Stimulated activated effector memory CD8-positive, alpha-beta T cell treated with anti-CD3 and anti-CD28 coated beads, Interleukin-12 subunit alpha, Interleukin-12 subunit beta, amount 100 ng/mL, for 72 hours (primary cell): ENCODE data around the gene POLE2.
A peak's percentile ranks its signal among the peaks of the same experiment; 100 is the strongest.
"Not testable (repeated sequence)": the region's sequence is repeated elsewhere in the genome, so short reads cannot be mapped to it uniquely, and the experiment has no call there.

Experiments used
- ATAC-seq: fragments of 150-1000 bp; cut with Tn5 transposase; 2 replicates; pipeline ENCODE4 v1.10.0; 2021
- DNase-seq, 2 donors: peaks; one replicate each; pipeline ENCODE4 v3.0.0; 2021 to 2022; ENCODE audit warnings: low spot score in 2 of 2
- H3K27ac Mint-ChIP-seq: one replicate; pipeline ENCODE4 v1.8.0; 2022; ENCODE audit warnings: mild to moderate bottlenecking, mixed read lengths
- H3K36me3 Mint-ChIP-seq: one replicate; pipeline ENCODE4 v1.8.0; 2022; ENCODE audit warnings: mild to moderate bottlenecking, mixed read lengths
- H3K4me1 Mint-ChIP-seq: one replicate; pipeline ENCODE4 v1.8.0; 2022; ENCODE audit warnings: mixed read lengths
- H3K4me3 Mint-ChIP-seq: one replicate; pipeline ENCODE4 v1.8.0; 2022; ENCODE audit warnings: mild to moderate bottlenecking, mixed read lengths
- H3K9me3 Mint-ChIP-seq: one replicate; pipeline ENCODE4 v1.8.0; 2022; ENCODE audit warnings: mixed read lengths

Gene POLE2

GRCh38 chr14:49688701-49689030, 652 bp upstream of the POLE2 start:
- ATAC-seq (no peak), DNase-seq (no peak)
- H3K9me3 Mint-ChIP-seq: no peaks in the 10 kb centered on the region
- peak overlapping the region; percentile 85 for H3K4me3 Mint-ChIP-seq
- H3K36me3 Mint-ChIP-seq: peaks cover under 1% of the 10 kb centered on the region
- peak overlapping the region; percentile 88 for H3K27ac Mint-ChIP-seq
- peaks cover 34% of the 10 kb centered on the region for H3K4me1 Mint-ChIP-seq

- Mint-ChIP-seq H3K36me3 (peaks cover 23% of the 10 kb centered on the region), H3K4me3 (peak overlapping the region; percentile 85), H3K27ac (no peak overlapping the region), H3K4me1 (peaks cover 20% of the 10 kb centered on the region), H3K9me3 (no peaks in the 10 kb centered on the region)
- no peak for ATAC-seq
- DNase-seq: no peak
Observed at GRCh38 chr14:49686425-49686824, 1.6 kb downstream of the POLE2 start.

GRCh38 chr14:49679271-49679670, 8.7 kb downstream of the POLE2 start:
- Mint-ChIP-seq H3K9me3 (no peaks in the 10 kb centered on the region), H3K4me3 (no peak overlapping the region), H3K36me3 (peaks cover 64% of the 10 kb centered on the region), H3K4me1 (peaks cover 6% of the 10 kb centered on the region), H3K27ac (peak overlapping the region; percentile 40)
- peak; percentile 82 for ATAC-seq
- DNase-seq: no peak

- Mint-ChIP-seq H3K9me3 (no peaks in the 10 kb centered on the region), H3K4me3 (no peak overlapping the region), H3K36me3 (peaks cover 65% of the 10 kb centered on the region), H3K27ac (no peak overlapping the region), H3K4me1 (peaks cover 6% of the 10 kb centered on the region)
- ATAC-seq (no peak), DNase-seq (no peak)
Observed at GRCh38 chr14:49677643-49678042, 10.4 kb downstream of the POLE2 start.

- Mint-ChIP-seq H3K9me3 (no peaks in the 10 kb centered on the region), H3K27ac (no peak overlapping the region), H3K4me1 (no peaks in the 10 kb centered on the region), H3K4me3 (no peak overlapping the region), H3K36me3 (peaks cover 53% of the 10 kb centered on the region)
- ATAC-seq (no peak), DNase-seq (no peak)
Observed at GRCh38 chr14:49673586-49673985, 14.4 kb downstream of the POLE2 start.

DNA sequence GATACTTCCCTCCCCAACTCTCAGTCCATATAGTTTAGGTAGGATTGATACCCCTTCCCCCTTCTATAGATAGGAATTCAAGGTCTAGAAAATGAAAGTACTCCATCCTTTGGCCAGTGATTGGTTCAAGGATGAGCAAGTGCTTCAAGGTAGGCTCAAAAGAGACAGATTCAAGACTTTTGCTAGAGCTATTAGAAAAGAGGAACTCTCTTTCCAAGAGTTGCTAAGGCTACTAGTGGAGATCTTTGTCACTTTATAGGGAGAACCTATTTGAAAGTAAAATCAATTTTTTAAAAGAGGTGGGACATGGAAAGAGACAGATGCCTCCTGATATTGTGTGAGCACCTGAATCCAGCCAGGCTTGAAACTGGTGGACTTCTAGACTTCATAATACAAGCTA, 17.5 kb downstream of the POLE2 start:
- H3K27ac Mint-ChIP-seq: no peak overlapping the region
- H3K9me3 Mint-ChIP-seq: no peaks in the 10 kb centered on the region

GRCh38 chr14:49659526-49660455, 28.2 kb downstream of the POLE2 start:
- no peak for DNase-seq
- no peak for ATAC-seq
- Mint-ChIP-seq H3K9me3 (no peaks in the 10 kb centered on the region), H3K4me3 (no peak overlapping the region), H3K27ac (no peak overlapping the region), H3K36me3 (peaks cover 11% of the 10 kb centered on the region), H3K4me1 (no peaks in the 10 kb centered on the region)

More for the DNA sequence above, 17.5 kb downstream of the POLE2 start:
- DNase-seq: no peak
- ATAC-seq: no peak
- Mint-ChIP-seq H3K4me3 (no peak overlapping the region), H3K36me3 (peaks cover 65% of the 10 kb centered on the region), H3K4me1 (no peaks in the 10 kb centered on the region)

- not testable (repeated sequence) for H3K9me3 Mint-ChIP-seq, ATAC-seq, H3K4me1 Mint-ChIP-seq, H3K27ac Mint-ChIP-seq, DNase-seq, H3K4me3 Mint-ChIP-seq
- peaks cover 22% of the 10 kb centered on the region for H3K36me3 Mint-ChIP-seq
Observed at GRCh38 chr14:49657500-49657899, 30.5 kb downstream of the POLE2 start.

DNA sequence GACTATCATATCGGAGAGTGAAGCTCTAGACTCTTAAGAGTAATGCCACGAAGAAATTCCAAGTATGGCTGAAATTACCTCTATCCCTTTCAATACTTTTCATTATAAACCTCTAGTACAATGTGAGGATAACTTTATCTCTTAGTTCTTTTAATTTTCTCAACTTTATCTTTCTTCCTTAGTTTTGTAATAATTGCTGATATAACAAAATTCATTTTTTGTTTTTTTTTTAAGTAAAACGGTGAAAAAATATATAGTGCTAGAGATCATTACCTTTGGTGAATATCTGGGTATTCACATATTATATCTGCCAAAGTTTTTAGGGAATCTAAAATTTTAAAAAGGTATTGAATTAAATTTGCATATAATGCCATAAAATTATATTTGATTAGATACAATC, 33.5 kb downstream of the POLE2 start:
- Mint-ChIP-seq H3K4me3 (no peak overlapping the region), H3K27ac (no peak overlapping the region), H3K9me3 (no peaks in the 10 kb centered on the region), H3K36me3 (peaks cover 33% of the 10 kb centered on the region), H3K4me1 (peaks cover 6% of the 10 kb centered on the region)
- ATAC-seq (no peak), DNase-seq (no peak)

DNA sequence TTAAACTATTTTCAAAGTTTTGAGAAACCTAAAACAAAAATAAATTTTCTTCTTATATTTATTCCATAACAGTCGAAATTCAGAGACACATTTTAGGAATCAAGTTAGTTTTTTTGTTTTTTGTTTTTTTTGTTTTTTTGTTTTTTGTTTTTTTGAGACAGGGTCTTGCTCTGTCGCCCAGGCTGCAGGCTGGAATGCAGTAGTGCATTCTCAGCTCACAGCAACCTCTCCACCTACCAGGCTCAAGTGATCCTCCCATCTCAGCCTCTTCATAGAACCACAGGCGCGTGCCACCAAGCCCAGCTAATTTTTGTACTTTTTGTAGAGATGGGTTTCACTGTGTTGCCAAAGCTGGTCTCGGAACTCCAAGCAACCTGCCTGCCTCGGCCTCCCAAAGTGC, 34.5 kb downstream of the POLE2 start:
- Mint-ChIP-seq H3K4me3 (no peak overlapping the region), H3K4me1 (peaks cover 6% of the 10 kb centered on the region), H3K36me3 (peaks cover 43% of the 10 kb centered on the region), H3K27ac (no peak overlapping the region), H3K9me3 (no peaks in the 10 kb centered on the region)
- ATAC-seq (no peak), DNase-seq (no peak)

DNA sequence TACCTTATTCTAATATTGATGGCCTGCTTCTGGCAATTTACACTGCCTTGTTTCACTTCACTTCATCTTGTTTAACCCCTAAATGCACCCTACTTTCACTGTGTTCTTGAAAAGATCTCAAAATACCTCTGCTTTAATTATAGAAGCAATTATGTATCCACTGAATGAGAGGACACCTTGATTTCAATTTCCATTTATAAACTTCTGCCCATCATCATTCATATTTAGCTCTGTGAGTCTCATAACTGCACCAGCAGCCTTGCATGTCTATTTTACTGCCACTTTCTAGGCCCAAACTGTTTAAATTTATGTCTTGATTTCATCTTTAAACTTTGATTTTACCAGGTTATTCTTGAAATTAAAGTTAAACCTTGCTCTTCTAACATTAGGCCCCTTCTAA, 45.9 kb downstream of the POLE2 start:
- peak overlapping the region; percentile 3 for H3K27ac Mint-ChIP-seq
- ATAC-seq (no peak), DNase-seq (no peak)
- H3K36me3 Mint-ChIP-seq: peaks cover 71% of the 10 kb centered on the region
- peaks cover 22% of the 10 kb centered on the region for H3K4me1 Mint-ChIP-seq
- no peaks in the 10 kb centered on the region for H3K9me3 Mint-ChIP-seq
- H3K4me3 Mint-ChIP-seq: no peak overlapping the region

GRCh38 chr14:49641697-49642129, 46.3 kb downstream of the POLE2 start:
- ATAC-seq (no peak), DNase-seq (no peak)
- peak overlapping the region; percentile 3 for H3K27ac Mint-ChIP-seq
- peaks cover 71% of the 10 kb centered on the region for H3K36me3 Mint-ChIP-seq
- peaks cover 26% of the 10 kb centered on the region for H3K4me1 Mint-ChIP-seq
- no peak overlapping the region for H3K4me3 Mint-ChIP-seq
- H3K9me3 Mint-ChIP-seq: no peaks in the 10 kb centered on the region

DNA sequence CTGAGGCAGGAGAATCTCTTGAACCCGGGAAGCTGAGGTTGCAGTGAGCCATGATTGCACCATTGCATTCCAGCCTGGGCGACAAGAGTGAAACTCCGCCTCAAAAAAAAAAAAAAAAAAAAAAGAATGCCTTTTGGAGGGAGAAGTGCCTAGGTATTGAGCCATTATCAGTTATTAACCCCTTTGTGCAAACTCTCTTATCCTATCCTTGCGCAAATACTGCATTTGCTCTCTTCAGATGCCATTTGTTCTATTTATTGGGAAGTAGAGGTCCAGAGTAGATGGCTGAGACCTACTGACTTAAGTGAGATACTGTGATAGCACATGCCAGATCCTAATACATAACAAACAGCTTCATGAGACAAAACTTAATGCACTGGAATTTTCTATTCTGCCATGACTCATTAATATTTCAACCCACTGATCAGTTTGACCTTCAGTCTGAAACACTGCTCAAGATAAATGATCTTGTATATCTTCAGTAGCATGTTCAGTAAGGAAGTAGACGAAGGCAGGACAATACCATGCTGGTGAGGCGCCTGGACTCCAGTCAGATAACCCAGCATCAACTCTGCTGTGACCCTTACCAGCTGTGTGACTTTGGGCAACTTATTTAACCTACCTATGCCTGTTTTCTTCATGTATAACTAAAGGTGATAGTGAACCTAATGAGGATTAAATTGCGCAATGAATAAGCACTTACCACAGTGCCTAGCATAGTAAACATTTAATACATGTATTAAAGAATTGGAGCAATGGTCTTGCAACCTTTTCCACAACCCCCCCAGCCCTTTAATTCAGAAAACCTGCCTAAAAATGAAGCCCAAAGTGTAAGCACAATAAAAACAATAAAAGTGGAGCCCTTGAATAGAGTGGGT, 47.2 kb downstream of the POLE2 start:
- Mint-ChIP-seq H3K9me3 (no peaks in the 10 kb centered on the region), H3K36me3 (peaks cover 71% of the 10 kb centered on the region), H3K4me1 (peaks cover 30% of the 10 kb centered on the region), H3K27ac (peak overlapping the region; percentile 60), H3K4me3 (no peak overlapping the region)
- DNase-seq (no peak), ATAC-seq (no peak)

DNA sequence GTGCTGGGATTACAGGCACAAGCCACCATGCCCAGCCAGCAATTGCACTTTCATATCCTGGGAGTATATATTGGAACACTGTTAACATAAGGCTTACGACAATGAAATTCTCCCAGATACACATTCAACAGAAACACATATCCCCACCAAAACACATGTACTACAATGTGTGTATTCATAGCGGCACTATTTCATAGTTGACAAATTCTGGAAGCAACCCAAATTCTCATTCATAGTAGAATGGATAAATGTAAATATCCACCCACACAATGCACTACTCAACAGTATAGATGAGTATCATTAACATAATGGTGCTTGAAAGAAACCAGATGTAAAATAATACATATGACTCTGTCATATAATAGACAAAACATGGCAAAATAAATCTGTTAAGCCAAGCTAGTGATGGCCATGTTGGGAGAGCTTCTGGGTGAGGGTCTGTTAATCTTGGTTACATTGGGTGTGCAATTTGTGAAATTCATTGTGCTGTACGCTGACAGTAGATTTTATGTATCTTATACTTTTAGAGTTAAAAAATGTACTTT, 50.4 kb downstream of the POLE2 start:
- Mint-ChIP-seq H3K36me3 (peaks cover 79% of the 10 kb centered on the region), H3K4me1 (peaks cover 35% of the 10 kb centered on the region), H3K9me3 (no peaks in the 10 kb centered on the region), H3K4me3 (peak overlapping the region; percentile 95), H3K27ac (peak overlapping the region; percentile 96)
- DNase-seq (no peak), ATAC-seq (no peak)

GRCh38 chr14:49636866-49637265, 51.1 kb downstream of the POLE2 start:
- peaks cover 30% of the 10 kb centered on the region for H3K4me1 Mint-ChIP-seq
- H3K36me3 Mint-ChIP-seq: peaks cover 85% of the 10 kb centered on the region
- ATAC-seq (no peak), DNase-seq (no peak)
- peak overlapping the region; percentile 95 for H3K4me3 Mint-ChIP-seq
- H3K9me3 Mint-ChIP-seq: no peaks in the 10 kb centered on the region
- peak overlapping the region; percentile 96 for H3K27ac Mint-ChIP-seq
